HUES6 (cell line): ENCODE results near the gene TGIF1.

Experiments used
- H3K27ac ChIP-seq: 2 replicates; pipeline ENCODE4 v1.7.0; 2013; ENCODE audit warnings: low read depth, mild to moderate bottlenecking, low read length, inconsistent platforms
- H3K27me3 ChIP-seq: 2 replicates; pipeline ENCODE4 v1.6.1; 2013; ENCODE audit warnings: low read length; ENCODE audit not compliant: control insufficient read depth, insufficient read depth
- H3K36me3 ChIP-seq: 2 replicates; pipeline ENCODE4 v1.6.1; 2013; ENCODE audit warnings: low read length; ENCODE audit not compliant: control insufficient read depth, insufficient read depth
- H3K4me1 ChIP-seq: 2 replicates; pipeline ENCODE4 v1.6.1; 2013; ENCODE audit warnings: low read length; ENCODE audit not compliant: control insufficient read depth, insufficient read depth
- H3K4me3 ChIP-seq: 2 replicates; pipeline ENCODE4 v1.5.1; 2013; ENCODE audit warnings: low read depth, low read length
- H3K9ac ChIP-seq: one replicate; pipeline ENCODE4 v1.6.1; 2013; ENCODE audit warnings: mild to moderate bottlenecking, low read length
- H3K9me3 ChIP-seq: 2 replicates; pipeline ENCODE4 v1.6.1; 2013; ENCODE audit warnings: low read depth, low read length; ENCODE audit not compliant: control insufficient read depth, insufficient read depth

The TGIF1 gene

GRCh38 chr18:3504637-3505036 is 54.7 kb downstream of the TGIF1 start:
- peaks cover 21% of the 10 kb centered on the region for H3K4me1 ChIP-seq
- no peak overlapping the region for H3K4me3 ChIP-seq
- H3K9me3 ChIP-seq: no peaks in the 10 kb centered on the region
- no peak overlapping the region for H3K27ac ChIP-seq
- no peak overlapping the region for H3K9ac ChIP-seq
- peaks cover 4% of the 10 kb centered on the region; the same call in 1 of the 2 replicates for H3K27me3 ChIP-seq
- H3K36me3 ChIP-seq: no peaks in the 10 kb centered on the region

- no peak overlapping the region for H3K4me3 ChIP-seq
- H3K27me3 ChIP-seq: no peaks in the 10 kb centered on the region
- H3K9me3 ChIP-seq: no peaks in the 10 kb centered on the region
These were observed 58.9 kb downstream of the TGIF1 start for GRCh38 chr18:3508576-3509549.

More at GRCh38 chr18:3508576-3509549, 58.9 kb downstream of the TGIF1 start:
- Histone ChIP-seq H3K4me1 (peaks cover 25% of the 10 kb centered on the region), H3K36me3 (no peaks in the 10 kb centered on the region), H3K9ac (no peak overlapping the region), H3K27ac (no peak overlapping the region; the same call in 1 of the 2 replicates)
